Esophagus squamous epithelium (tissue), 4 donors: ENCODE measurements around the gene MVK.

Experiments
- POLR2A ChIP-seq, 4 donors: fragments of 450-650 bp; IDR thresholded peaks; one replicate each; pipeline ENCODE4 v1.6.1; 2017; ENCODE audit warnings: antibody characterized with exemption in 4 of 4, mild to moderate bottlenecking in 4 of 4, moderate library complexity in 3 of 4
- TF ChIP-seq, protein P1 (sequence below), 6 experiments: fragments of 450-650 bp in 4 of 6; fragments of 200-600 bp in 2 of 6; sonication (generic) in 2 of 6; IDR thresholded peaks; one replicate each; pipeline ENCODE4 v1.5.1; 2016 to 2019; ENCODE audit warnings: antibody characterized with exemption in 6 of 6, mild to moderate bottlenecking in 4 of 6, moderate library complexity in 4 of 6

DNA sequence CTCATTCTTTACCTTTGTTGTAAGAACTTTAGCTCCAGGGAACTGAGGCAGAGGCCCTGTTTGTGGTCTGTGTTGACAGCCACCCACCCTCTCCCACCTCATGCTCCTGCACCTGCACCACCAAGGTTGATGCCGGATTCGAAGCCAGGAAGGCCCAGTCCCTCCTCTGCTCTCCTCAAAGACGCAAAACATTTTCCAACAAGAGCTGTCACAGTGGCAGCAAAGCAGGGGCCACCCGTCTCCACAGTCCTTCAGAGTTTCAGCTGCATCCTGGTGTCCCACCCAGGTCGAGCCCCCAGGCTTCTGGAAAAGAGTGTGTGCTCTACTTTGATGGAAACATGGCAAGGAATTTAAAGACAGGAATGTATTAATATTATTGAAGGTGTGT, 37.7 kb upstream of the MVK start:
- TF ChIP-seq, protein P1, sequence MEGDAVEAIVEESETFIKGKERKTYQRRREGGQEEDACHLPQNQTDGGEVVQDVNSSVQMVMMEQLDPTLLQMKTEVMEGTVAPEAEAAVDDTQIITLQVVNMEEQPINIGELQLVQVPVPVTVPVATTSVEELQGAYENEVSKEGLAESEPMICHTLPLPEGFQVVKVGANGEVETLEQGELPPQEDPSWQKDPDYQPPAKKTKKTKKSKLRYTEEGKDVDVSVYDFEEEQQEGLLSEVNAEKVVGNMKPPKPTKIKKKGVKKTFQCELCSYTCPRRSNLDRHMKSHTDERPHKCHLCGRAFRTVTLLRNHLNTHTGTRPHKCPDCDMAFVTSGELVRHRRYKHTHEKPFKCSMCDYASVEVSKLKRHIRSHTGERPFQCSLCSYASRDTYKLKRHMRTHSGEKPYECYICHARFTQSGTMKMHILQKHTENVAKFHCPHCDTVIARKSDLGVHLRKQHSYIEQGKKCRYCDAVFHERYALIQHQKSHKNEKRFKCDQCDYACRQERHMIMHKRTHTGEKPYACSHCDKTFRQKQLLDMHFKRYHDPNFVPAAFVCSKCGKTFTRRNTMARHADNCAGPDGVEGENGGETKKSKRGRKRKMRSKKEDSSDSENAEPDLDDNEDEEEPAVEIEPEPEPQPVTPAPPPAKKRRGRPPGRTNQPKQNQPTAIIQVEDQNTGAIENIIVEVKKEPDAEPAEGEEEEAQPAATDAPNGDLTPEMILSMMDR (IDR thresholded peaks at IDR 0.05), result no peak
- no peak for TF ChIP-seq POLR2A (IDR thresholded peaks at IDR 0.05)
